GM19023 (cell line): ENCODE results near the gene GDA.

ENCODE experiments used
- ATAC-seq: cut with Tn5 transposase; IDR thresholded peaks from one replicate; pipeline ENCODE4 v1.9.1; 2021; ENCODE audit warnings: mild to moderate bottlenecking, moderate library complexity; ENCODE audit not compliant: unreplicated experiment

The GDA gene

DNA sequence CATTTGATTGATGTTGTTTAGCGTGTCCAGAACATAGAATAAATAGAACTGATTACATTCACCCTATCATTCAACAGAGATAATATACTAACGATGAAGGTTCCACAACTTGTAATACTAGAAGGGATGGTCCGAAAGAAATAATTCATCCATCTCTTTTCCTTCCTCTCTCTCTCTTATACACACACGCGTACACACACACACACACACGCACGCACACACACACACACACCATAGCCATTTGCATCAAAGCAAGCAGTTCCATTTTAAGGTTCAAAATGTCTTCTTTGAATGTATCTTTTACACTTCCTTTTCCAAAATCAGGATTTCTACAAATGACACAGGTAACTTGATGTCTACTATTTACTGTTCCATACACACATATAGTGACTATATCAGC is 887 bp downstream of the GDA start:
- no peak for ATAC-seq

DNA sequence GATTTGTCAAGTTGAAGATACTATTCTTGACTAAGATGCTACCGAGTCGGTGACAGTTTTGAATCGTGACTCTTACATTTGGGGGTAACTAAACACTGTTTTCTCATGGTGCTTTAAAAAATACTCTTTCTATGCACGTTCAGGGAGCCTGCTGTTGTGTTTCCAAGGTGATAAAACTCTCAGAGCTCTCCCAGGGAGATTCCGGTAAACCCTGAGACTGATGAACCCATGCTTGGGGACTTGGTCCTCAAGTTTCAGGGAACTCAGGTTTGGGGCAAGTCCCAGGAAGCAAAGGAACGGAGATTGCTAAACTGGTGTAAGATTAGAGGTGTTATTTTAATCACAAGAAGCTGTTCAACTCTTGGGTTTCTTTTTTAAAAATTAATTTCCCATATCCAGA is 1.4 kb downstream of the GDA start:
- no peak for ATAC-seq

- no peak for ATAC-seq
These were observed 1.9 kb downstream of the GDA start for GRCh38 chr9:72151104-72151503.

GRCh38 chr9:72154468-72155285 is 5.4 kb downstream of the GDA start:
- ATAC-seq: peak; percentile 90

DNA sequence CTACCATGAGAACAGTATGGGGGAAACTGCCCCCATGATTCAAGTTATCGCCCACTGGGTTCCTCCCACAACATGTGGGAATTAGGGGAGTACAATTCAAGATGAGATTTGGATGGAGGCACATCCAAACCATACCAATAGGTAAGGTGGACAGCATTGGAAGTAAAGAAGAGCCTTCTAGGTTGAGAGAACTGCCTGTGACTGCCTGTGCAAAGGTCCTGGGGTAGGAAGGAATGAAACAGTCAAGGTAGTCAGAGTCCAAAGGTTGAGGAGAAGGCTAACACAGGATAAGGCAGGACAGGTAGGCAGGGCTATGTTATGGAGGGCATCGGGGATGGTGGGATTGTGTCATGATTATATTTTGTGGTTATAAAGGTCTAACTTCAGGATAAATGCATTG is 6.1 kb downstream of the GDA start:
- ATAC-seq: no peak

GRCh38 chr9:72156586-72156985 is 7.3 kb downstream of the GDA start:
- no peak for ATAC-seq

GRCh38 chr9:72158680-72159079 is 9.4 kb downstream of the GDA start:
- no peak for ATAC-seq

- ATAC-seq: no peak
These were observed 11.3 kb downstream of the GDA start for GRCh38 chr9:72160446-72161123.

DNA sequence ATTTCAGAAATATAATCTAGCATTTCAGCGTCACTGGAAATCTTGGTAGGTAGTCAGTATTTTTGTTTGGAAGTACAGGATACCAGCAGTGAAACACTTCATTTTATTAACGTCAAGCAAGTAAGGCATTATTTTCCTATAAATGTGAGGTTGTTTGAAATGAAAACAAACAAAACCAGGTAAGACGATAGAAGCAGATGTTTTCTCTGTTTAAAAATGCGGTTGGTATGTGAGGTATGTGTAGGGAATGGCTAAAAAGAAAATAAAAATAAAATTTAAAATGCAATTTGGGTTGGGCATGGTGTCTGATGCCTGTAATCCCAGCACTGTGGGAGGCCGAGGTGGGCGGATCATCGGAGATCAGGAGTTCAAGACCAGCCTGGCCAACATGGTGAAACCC is 16.1 kb downstream of the GDA start:
- ATAC-seq: no peak

DNA sequence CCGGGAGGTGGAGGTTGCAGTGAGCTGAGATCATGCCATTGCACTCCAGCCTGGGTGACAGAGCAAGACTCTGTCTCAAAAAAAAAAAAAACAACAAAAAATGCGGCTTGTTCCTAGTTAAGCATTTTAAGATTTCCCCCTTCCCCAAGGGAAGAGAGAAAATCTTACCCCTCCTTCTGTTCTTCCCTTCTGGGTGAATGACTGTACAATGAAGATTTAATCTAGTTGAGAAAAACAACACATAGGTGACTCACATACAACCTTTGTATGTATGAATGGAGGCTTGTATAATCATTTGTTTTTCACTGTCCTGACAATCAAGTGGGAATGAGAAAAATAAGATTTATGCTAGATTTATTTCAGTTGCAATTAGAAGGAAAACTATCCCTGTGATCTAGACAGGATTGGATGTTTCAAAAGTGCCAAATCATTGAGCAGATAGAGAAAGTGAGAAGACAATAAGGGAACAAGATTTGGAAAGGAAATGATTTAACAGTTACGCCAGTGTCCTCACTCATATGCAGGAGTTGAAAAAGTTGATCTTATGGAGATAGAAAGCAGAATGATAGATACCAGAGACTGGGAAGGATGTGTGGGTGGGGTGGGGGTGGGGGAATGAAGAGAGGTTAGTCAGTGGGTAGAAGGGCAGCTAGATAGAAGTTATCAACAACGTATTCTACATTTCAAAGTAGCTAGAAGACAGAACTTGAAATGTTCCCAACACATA is 16.7 kb downstream of the GDA start:
- ATAC-seq: no peak

GRCh38 chr9:72168075-72168474 is 18.8 kb downstream of the GDA start:
- no peak for ATAC-seq

DNA sequence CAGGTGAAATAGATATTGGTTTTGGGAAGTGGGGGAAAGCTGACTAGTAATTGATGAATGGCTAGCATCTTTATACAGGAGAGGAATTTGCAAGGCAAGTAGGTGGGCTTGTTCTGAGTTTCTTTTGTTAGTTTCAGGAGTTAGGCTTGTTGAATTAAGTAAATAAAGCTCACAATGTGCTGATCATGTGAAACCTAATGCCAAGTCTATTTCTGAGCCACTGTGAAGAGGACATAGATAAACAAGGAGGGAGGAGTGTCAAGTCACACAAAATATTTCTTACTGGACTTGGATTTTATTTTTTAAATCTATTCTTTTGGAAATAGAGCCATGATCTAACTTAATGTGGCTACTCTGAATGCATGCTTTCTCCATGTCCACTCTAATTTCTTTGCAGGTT is 19.9 kb downstream of the GDA start:
- no peak for ATAC-seq

- ATAC-seq: no peak
These were observed 23.8 kb downstream of the GDA start for GRCh38 chr9:72173080-72173479.

DNA sequence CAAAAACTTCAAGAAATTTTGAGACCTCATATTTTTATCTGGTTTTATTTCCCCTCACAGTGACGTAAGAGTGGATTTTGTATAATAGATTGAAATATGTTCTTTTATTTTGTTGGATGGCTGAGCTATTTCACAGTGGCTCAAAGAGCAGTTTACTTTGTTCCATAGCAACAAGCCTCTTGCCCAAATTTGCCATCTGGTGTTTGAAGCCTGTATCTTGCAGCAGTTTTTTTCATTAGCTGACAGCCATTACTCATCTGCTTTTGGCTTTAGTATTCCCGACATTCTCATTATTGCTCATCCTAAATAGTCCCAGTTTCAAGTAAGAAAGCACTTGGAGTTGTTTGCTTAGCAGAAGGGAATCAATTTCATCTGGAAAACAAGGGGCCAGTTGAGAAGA is 36.3 kb downstream of the GDA start:
- ATAC-seq: no peak

GRCh38 chr9:72187121-72187695 is 38.0 kb downstream of the GDA start:
- ATAC-seq: no peak

- no peak for ATAC-seq
These were observed 39.0 kb downstream of the GDA start for GRCh38 chr9:72188232-72188631.

- peak; percentile 95 for ATAC-seq
These were observed 44.2 kb downstream of the GDA start for GRCh38 chr9:72193478-72193881.

DNA sequence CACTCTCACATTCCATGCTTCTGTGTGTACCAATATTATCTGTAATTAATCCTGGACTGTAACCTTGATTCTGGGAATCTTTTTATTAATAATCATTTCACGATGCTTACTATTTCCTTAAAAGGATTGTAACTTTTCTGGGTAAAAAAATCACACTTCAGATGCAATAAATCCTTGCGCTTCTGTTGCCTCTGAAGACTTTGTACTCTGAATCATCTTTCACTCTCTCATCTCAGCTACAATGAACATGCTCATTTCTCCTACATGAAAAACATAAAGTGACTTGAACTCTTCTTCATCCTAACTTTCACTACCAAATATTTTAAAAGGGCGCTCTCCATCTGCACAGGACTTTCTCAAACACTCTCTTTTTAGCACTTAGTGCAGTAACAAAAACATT is 50.0 kb downstream of the GDA start:
- ATAC-seq: no peak

GRCh38 chr9:72200452-72200851 is 51.2 kb downstream of the GDA start:
- ATAC-seq: no peak

DNA sequence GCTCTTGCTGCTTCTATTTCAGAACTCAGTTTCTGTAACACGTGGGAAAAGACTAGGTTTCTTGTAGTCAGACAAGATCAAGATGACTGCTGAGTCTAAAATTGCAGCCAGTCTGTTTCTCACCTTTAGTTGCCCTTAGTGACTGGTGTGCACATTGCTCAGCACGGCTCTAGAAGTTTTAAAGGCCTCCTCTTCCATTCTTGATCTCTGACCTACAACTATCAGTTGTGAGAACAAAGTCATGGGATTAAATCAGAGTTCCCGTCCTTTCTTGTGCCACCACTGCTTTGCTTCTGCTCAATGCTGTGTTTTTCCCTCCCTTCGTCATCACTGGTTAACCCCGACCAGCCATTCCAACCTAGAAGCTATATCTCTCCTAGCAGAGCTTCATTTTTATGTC is 52.8 kb downstream of the GDA start:
- no peak for ATAC-seq

GRCh38 chr9:72203205-72203803 is 54.1 kb downstream of the GDA start:
- peak; percentile 53 for ATAC-seq
